HG03175 (cell line): Measurements from ENCODE around the gene ATP6V0C.
"Not testable (repeated sequence)": the region's sequence is repeated elsewhere in the genome, so short reads cannot be mapped to it uniquely, and the experiment has no call there.

Experiments used
- ATAC-seq: cut with Tn5 transposase; IDR thresholded peaks from one replicate; pipeline ENCODE4 v1.9.1; 2021; ENCODE audit warnings: mild to moderate bottlenecking, moderate library complexity; ENCODE audit not compliant: unreplicated experiment

The ATP6V0C gene

GRCh38 chr16:2474877-2475412 lies 38.8 kb upstream of the ATP6V0C start, which contains the start of gene TBC1D24:
TSS of gene TBC1D24 (plus strand) at chr16:2475127. CDS start at chr16:2496149, 21,022 bp downstream.
- peak; percentile 69 for ATAC-seq

GRCh38 chr16:2475413-2476344 lies 38.1 kb upstream of the ATP6V0C start:
- peak; percentile 17 for ATAC-seq

- no peak for ATAC-seq
Measured at GRCh38 chr16:2476345-2476720, 37.4 kb upstream of the ATP6V0C start.

- no peak for ATAC-seq
Measured at GRCh38 chr16:2476741-2477140, 37.0 kb upstream of the ATP6V0C start.

GRCh38 chr16:2477327-2477726 lies 36.4 kb upstream of the ATP6V0C start:
- ATAC-seq = no peak

GRCh38 chr16:2478279-2478678 lies 35.5 kb upstream of the ATP6V0C start:
- no peak for ATAC-seq

- not testable (repeated sequence) for ATAC-seq
Measured at GRCh38 chr16:2479996-2480395, 33.8 kb upstream of the ATP6V0C start.

- no peak for ATAC-seq
Measured at GRCh38 chr16:2480948-2481347, 32.8 kb upstream of the ATP6V0C start.

- no peak for ATAC-seq
Measured at GRCh38 chr16:2481676-2482075, 32.1 kb upstream of the ATP6V0C start.

- no peak for ATAC-seq
Measured at GRCh38 chr16:2482249-2482648, 31.5 kb upstream of the ATP6V0C start.

GRCh38 chr16:2482708-2483534 lies 30.8 kb upstream of the ATP6V0C start:
- no peak for ATAC-seq

- ATAC-seq = no peak
Measured at GRCh38 chr16:2483939-2484897, 29.5 kb upstream of the ATP6V0C start.

GRCh38 chr16:2484898-2485508 lies 28.7 kb upstream of the ATP6V0C start:
- no peak for ATAC-seq

GRCh38 chr16:2485811-2486507 lies 27.8 kb upstream of the ATP6V0C start:
- ATAC-seq = no peak

GRCh38 chr16:2486645-2487516 lies 26.9 kb upstream of the ATP6V0C start:
- peak; percentile 61 for ATAC-seq

- ATAC-seq = no peak
Measured at GRCh38 chr16:2487517-2487842, 26.3 kb upstream of the ATP6V0C start.

- no peak for ATAC-seq
Measured at GRCh38 chr16:2487903-2488531, 25.7 kb upstream of the ATP6V0C start.

GRCh38 chr16:2489581-2489980 lies 24.2 kb upstream of the ATP6V0C start:
- ATAC-seq = no peak
